WTC11 (cell line): Measurements from ENCODE around the gene AFF2. TPM values are rescaled to one million over a fixed set of nuclear protein-coding genes. Genes with fewer than 3 reads are reported as not detected.

Experiments used
- ATAC-seq: fragments of 200-7000 bp; cut with Tn5 transposase; 2 replicates; pipeline ENCODE4 v1.10.0; 2021; ENCODE audit warnings: mild to moderate bottlenecking, moderate library complexity
- CTCF ChIA-PET: fragments of 300-600 bp; sonication (Branson Sonifier 250); formaldehyde crosslinking; loops from one replicate; lab custom pipeline; 2021; ENCODE audit warnings: antibody characterized with exemption; lab: Charles Lee
- POLR2A ChIA-PET: fragments of 350-600 bp; sonication (Branson Sonifier 250); formaldehyde crosslinking; loops from one replicate; lab custom pipeline; 2021; ENCODE audit warnings: antibody characterized with exemption; lab: Charles Lee
- DNase-seq: peaks from one replicate; pipeline ENCODE4 v3.0.0; 2021; ENCODE audit warnings: low spot score
- H3K27ac Mint-ChIP-seq: 2 replicates; pipeline ENCODE4 v1.8.0; 2021; ENCODE audit warnings: mixed read lengths
- H3K27me3 Mint-ChIP-seq: 2 replicates; pipeline ENCODE4 v1.8.0; 2021; ENCODE audit warnings: low read depth, mild to moderate bottlenecking, moderate library complexity, mixed read lengths
- H3K36me3 Mint-ChIP-seq: 2 replicates; pipeline ENCODE4 v1.8.0; 2021; ENCODE audit warnings: mixed read lengths
- H3K4me1 Mint-ChIP-seq: 2 replicates; pipeline ENCODE4 v1.8.0; 2022; ENCODE audit warnings: mixed read lengths
- H3K4me3 Mint-ChIP-seq: 2 replicates; pipeline ENCODE4 v1.8.0; 2021; ENCODE audit warnings: mild to moderate bottlenecking, moderate library complexity, mixed read lengths
- H3K9me3 Mint-ChIP-seq: 2 replicates; pipeline ENCODE4 v1.8.0; 2021; ENCODE audit warnings: mixed read lengths
- AR ChIP-seq: fragments of 250-450 bp; sonication (Bioruptor Pico); IDR thresholded peaks from 2 replicates; pipeline ENCODE4 v1.9.0; 2021; ENCODE audit warnings: mild to moderate bottlenecking
- ESRRA ChIP-seq: sonication (generic); formaldehyde crosslinking; IDR thresholded peaks from 2 replicates; pipeline ENCODE4 v1.8.1; 2022; ENCODE audit warnings: mild to moderate bottlenecking, missing genetic modification reagents, borderline replicate concordance
- GABPB1 ChIP-seq: sonication (generic); formaldehyde crosslinking; IDR thresholded peaks from 2 replicates; pipeline ENCODE4 v1.8.1; 2023; ENCODE audit warnings: mild to moderate bottlenecking, missing genetic modification reagents
- HMGXB4 ChIP-seq: sonication (generic); formaldehyde crosslinking; IDR thresholded peaks from 2 replicates; pipeline ENCODE4 v1.8.1; 2023; ENCODE audit warnings: mild to moderate bottlenecking, moderate library complexity, missing genetic modification reagents
- NFE2L1 ChIP-seq: sonication (generic); formaldehyde crosslinking; IDR thresholded peaks from 2 replicates; pipeline ENCODE4 v1.8.1; 2023; ENCODE audit warnings: missing genetic modification reagents
- PRRX2 ChIP-seq: fragments of 250-450 bp; sonication (Bioruptor Pico); IDR thresholded peaks from 2 replicates; pipeline ENCODE4 v1.8.0; 2021; ENCODE audit warnings: mild to moderate bottlenecking
- SOX15 ChIP-seq: fragments of 250-450 bp; sonication (Bioruptor Pico); IDR thresholded peaks from 2 replicates; pipeline ENCODE4 v1.9.0; 2021; ENCODE audit warnings: mild to moderate bottlenecking
- ZNF317 ChIP-seq: sonication (generic); formaldehyde crosslinking; IDR thresholded peaks from 2 replicates; pipeline ENCODE4 v1.8.1; 2023; ENCODE audit warnings: low read depth, mild to moderate bottlenecking, moderate library complexity, missing genetic modification reagents, borderline replicate concordance
- ZNF416 ChIP-seq: fragments of 250-450 bp; sonication (Bioruptor Pico); IDR thresholded peaks from 2 replicates; pipeline ENCODE4 v1.9.0; 2021; ENCODE audit warnings: mild to moderate bottlenecking, inconsistent platforms
- ZNF423 ChIP-seq: fragments of 250-450 bp; sonication (Bioruptor Pico); IDR thresholded peaks from 2 replicates; pipeline ENCODE4 v2.1.2; 2022; ENCODE audit warnings: mild to moderate bottlenecking, moderate library complexity
- ZNF671 ChIP-seq: fragments of 250-450 bp; sonication (Bioruptor Pico); IDR thresholded peaks from 2 replicates; pipeline ENCODE4 v1.8.0; 2021; ENCODE audit warnings: mild to moderate bottlenecking
- ZSCAN18 ChIP-seq: fragments of 250-450 bp; sonication (Bioruptor Pico); IDR thresholded peaks from 2 replicates; pipeline ENCODE4 v2.1.2; 2022; ENCODE audit warnings: mild to moderate bottlenecking, moderate library complexity
- total RNA-seq: library from RNA; stranded (reverse); gene quantifications from 3 replicates; pipeline ENCODE4 v1.2.3, GENCODE V29; 2021
- TF ChIP-seq, protein P1 (sequence below): fragments of 250-450 bp; sonication (Bioruptor Pico); IDR thresholded peaks from 2 replicates; pipeline ENCODE4 v1.9.0; 2021; ENCODE audit warnings: moderate library complexity, mild to moderate bottlenecking, inconsistent platforms, borderline replicate concordance
- TF ChIP-seq, protein P2 (sequence below): fragments of 200-600 bp; IDR thresholded peaks from 2 replicates; pipeline ENCODE4 v1.8.0; 2022; ENCODE audit warnings: antibody characterized with exemption
- TF ChIP-seq, protein P3 (sequence below): sonication (generic); formaldehyde crosslinking; conservative IDR thresholded peaks from 2 replicates; pipeline ENCODE4 v1.8.1; 2022; ENCODE audit warnings: mild to moderate bottlenecking, missing genetic modification reagents
- TF ChIP-seq, protein P4 (sequence below): sonication (generic); formaldehyde crosslinking; IDR thresholded peaks from 2 replicates; pipeline ENCODE4 v1.8.1; 2023; ENCODE audit warnings: mild to moderate bottlenecking, missing genetic modification reagents

Gene AFF2
- total RNA-seq, 1 experiment from 2014 or later = 7.6 TPM

GRCh38 chrX:148872161-148872535 is 371.7 kb downstream of the AFF2 start (continued):
- TF ChIP-seq HMGXB4 (CRISPR knock-in tag) (no peak), ESRRA (CRISPR knock-in tag) (no peak), NFE2L1 (CRISPR knock-in tag) (no peak), SOX15 (CRISPR knock-in tag) (no peak), ZNF317 (no peak), ZSCAN18 (no peak), ZNF423 (CRISPR knock-in tag) (no peak)

GRCh38 chrX:148872881-148873280 is 372.5 kb downstream of the AFF2 start:
- ATAC-seq (no peak), DNase-seq (no peak)
- no peak overlapping the region for H3K4me3 Mint-ChIP-seq
- peaks cover 6% of the 10 kb centered on the region for H3K4me1 Mint-ChIP-seq
- POLR2A ChIA-PET = interaction anchor here (0.6 kb wide), 1 partner anchor 116 kb away, joined by 3 read pairs; no protein-coding TSS in a partner anchor
- H3K9me3 Mint-ChIP-seq = peaks cover 4% of the 10 kb centered on the region; the same call in 1 of the 2 replicates
- CTCF ChIA-PET = no interaction called here
- no peaks in the 10 kb centered on the region for H3K36me3 Mint-ChIP-seq
- H3K27me3 Mint-ChIP-seq = no peaks in the 10 kb centered on the region
- TF ChIP-seq GABPB1 (CRISPR knock-in tag) (no peak), ZNF416 (no peak), PRRX2 (no peak), ZNF671 (no peak), ESRRA (CRISPR knock-in tag) (no peak), AR (no peak)
- TF ChIP-seq, protein P1, sequence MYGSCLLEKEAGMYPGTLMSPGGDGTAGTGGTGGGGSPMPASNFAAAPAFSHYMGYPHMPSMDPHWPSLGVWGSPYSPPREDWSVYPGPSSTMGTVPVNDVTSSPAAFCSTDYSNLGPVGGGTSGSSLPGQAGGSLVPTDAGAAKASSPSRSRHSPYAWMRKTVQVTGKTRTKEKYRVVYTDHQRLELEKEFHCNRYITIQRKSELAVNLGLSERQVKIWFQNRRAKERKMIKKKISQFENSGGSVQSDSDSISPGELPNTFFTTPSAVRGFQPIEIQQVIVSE = no peak
- TF ChIP-seq, protein P2, sequence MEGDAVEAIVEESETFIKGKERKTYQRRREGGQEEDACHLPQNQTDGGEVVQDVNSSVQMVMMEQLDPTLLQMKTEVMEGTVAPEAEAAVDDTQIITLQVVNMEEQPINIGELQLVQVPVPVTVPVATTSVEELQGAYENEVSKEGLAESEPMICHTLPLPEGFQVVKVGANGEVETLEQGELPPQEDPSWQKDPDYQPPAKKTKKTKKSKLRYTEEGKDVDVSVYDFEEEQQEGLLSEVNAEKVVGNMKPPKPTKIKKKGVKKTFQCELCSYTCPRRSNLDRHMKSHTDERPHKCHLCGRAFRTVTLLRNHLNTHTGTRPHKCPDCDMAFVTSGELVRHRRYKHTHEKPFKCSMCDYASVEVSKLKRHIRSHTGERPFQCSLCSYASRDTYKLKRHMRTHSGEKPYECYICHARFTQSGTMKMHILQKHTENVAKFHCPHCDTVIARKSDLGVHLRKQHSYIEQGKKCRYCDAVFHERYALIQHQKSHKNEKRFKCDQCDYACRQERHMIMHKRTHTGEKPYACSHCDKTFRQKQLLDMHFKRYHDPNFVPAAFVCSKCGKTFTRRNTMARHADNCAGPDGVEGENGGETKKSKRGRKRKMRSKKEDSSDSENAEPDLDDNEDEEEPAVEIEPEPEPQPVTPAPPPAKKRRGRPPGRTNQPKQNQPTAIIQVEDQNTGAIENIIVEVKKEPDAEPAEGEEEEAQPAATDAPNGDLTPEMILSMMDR = no peak
- TF ChIP-seq, protein P3, sequence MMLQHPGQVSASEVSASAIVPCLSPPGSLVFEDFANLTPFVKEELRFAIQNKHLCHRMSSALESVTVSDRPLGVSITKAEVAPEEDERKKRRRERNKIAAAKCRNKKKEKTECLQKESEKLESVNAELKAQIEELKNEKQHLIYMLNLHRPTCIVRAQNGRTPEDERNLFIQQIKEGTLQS (CRISPR knock-in tag) = no peak
- TF ChIP-seq, protein P4, sequence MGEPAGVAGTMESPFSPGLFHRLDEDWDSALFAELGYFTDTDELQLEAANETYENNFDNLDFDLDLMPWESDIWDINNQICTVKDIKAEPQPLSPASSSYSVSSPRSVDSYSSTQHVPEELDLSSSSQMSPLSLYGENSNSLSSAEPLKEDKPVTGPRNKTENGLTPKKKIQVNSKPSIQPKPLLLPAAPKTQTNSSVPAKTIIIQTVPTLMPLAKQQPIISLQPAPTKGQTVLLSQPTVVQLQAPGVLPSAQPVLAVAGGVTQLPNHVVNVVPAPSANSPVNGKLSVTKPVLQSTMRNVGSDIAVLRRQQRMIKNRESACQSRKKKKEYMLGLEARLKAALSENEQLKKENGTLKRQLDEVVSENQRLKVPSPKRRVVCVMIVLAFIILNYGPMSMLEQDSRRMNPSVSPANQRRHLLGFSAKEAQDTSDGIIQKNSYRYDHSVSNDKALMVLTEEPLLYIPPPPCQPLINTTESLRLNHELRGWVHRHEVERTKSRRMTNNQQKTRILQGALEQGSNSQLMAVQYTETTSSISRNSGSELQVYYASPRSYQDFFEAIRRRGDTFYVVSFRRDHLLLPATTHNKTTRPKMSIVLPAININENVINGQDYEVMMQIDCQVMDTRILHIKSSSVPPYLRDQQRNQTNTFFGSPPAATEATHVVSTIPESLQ (CRISPR knock-in tag) = no peak
- H3K27ac Mint-ChIP-seq = no peak overlapping the region
